Stimulated activated CD8-positive, alpha-beta memory T cell treated with anti-CD3 and anti-CD28 coated beads, Interleukin-7, amount 100 ng/mL, for 24 hours (primary cell): ENCODE results near the gene CMTM5.

Source experiments
- DNase-seq: peaks from one replicate; pipeline ENCODE4 v3.0.0-alpha.2; 2020; ENCODE audit warnings: low read depth

CMTM5 gene

DNA sequence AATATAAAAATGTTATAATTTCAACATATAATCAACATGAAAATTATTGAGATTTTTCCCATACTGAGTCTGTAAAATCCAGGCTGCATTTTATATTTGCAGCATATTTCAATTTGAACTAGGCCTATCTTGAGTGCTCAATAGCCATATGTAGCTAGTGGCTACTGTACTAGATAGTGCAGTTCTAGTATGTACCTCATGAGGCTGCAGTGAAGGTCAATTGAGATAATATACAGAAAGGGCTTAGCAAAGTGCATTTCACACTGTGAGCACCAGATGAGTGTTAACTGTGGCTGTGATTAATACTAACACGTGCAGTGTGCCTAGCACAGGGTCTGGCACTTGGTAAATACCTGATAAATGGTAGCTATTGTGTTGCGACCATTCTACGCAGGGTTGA is 18.8 kb upstream of the CMTM5 start:
- DNase-seq, result no peak

- no peak for DNase-seq
Measured at GRCh38 chr14:23358553-23359166, 18.2 kb upstream of the CMTM5 start.

DNA sequence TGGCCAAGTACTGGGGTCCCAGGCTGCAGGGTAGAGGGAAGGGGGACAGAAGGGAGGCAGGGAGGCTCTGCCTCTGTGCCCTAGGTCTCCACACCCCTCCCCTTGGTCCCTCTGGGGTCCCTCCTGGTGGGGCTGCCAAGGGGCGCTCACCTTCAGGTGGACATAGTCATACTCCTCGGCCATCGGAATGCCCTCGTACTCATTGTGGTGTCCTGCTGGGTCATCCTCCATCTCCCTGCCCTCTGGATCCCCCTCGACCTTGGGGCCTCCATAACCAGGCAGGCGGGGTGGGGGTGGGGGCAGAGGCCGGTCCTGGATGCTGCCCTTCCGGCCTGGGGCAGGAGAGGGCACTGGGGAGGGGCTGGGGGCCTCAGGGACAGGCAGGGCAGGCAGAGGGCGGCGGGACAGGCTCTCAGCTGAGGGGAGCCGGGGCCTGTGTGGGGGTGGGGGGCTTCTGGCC is 17.6 kb upstream of the CMTM5 start:
- no peak for DNase-seq

GRCh38 chr14:23359722-23360447 is 17.0 kb upstream of the CMTM5 start:
- DNase-seq, result no peak

GRCh38 chr14:23360496-23360895 is 16.4 kb upstream of the CMTM5 start:
- DNase-seq, result no peak

- DNase-seq, result no peak
Measured at GRCh38 chr14:23361320-23361719, 15.5 kb upstream of the CMTM5 start.

GRCh38 chr14:23361763-23362162 is 15.1 kb upstream of the CMTM5 start:
- no peak for DNase-seq

- no peak for DNase-seq
Measured at GRCh38 chr14:23362200-23362599, 14.6 kb upstream of the CMTM5 start.

GRCh38 chr14:23364164-23365035 is 12.4 kb upstream of the CMTM5 start:
- DNase-seq, result no peak

DNA sequence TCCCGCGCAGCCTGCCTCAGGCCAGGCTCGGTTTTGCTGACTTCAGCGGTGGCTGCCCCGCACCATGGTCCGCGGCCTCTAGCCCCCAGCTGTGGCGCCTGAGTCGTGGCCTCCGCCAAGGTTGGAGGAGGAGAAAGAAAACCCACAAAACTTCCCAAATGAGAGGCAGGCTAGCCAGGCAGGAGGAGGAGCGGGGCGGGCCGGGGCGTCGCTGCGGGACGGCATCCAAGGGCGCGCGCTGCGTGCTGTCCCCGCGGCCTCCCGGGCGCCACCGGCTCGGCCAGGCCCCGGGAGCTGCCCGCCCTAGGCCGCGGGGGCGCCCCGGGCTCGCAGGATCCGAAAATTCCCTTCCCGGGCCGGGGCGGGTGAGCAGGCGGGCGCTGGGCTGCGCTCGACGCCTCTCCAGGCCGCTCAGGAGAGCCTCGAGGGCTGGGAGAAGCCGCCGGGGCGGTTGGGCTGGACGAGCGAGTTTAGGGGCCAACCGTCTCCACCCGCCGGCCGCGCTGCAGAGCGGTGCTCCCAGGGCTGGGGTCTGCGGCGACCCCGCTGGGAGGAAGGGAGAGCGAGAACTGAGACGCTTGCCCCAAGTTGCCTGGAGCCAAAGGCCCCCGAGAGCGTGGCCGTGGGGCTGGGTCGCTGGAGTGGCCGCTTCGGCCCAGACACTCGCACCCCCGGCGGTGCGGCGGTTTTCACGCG is 11.7 kb upstream of the CMTM5 start, which contains the start of gene EFS:
EFS (minus strand) TSS at position 137 of the 696 bp plus-strand sequence. CDS start 147 bp downstream, outside the sequence.
- DNase-seq, result no peak

DNA sequence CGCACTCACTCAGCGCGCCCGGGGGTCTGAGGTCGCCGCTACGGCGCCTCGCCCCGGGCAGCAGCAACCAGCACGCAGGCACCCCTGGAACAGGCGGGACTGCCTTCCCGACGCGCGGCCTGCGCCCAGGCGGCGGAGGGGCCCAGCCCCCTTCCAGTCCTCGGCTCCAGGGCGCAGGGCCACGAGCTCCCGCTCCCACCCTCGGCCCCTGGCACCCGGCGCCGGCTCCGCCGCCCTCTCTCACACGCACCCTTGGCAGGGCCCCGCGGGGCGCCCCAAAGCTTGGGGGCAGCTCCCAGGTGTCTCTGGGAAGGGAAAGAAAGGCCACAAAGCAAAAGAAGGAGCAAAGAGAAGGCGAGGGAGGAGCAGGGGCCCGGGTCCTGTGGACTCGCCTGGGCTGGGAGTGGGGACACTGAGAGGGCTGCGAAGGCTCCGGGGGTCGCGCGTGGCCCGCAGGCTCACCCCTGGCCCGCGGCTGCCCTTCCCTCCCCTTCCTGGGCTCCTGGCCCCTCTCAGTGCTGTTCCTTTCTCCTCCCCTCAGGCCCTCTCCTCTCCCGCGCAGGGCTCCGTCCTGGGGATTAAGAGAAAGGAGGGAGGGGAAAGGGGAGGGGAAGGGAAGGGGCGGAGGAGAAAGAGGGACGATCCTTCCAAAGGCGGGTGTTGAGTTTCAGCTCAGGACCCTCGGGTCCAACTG is 11.0 kb upstream of the CMTM5 start:
- no peak for DNase-seq

DNA sequence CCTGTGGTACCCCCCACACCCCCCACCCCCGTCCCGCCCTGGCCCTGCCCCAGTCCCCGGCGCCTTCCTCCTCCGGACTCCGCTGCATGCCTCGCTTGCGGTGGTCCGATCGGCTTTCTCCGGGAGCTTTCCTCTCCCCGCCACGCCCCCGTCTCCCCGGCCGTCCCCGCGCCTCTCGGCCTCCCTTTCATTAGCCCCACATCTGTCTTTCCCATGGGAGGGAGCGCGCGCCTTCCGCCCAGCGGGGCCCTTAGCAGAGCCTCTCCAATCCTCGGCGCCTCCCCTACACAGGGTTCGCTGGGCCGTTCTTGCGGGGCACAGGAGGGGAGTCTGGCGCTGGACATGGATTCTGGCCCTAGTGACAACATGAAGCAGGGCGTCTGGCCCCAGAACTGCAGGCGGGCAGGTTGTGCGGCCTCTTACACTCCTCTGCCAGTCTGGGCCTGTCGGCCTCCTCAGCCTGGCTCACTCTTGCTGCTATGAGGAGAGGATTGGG is 10.4 kb upstream of the CMTM5 start:
- no peak for DNase-seq

DNA sequence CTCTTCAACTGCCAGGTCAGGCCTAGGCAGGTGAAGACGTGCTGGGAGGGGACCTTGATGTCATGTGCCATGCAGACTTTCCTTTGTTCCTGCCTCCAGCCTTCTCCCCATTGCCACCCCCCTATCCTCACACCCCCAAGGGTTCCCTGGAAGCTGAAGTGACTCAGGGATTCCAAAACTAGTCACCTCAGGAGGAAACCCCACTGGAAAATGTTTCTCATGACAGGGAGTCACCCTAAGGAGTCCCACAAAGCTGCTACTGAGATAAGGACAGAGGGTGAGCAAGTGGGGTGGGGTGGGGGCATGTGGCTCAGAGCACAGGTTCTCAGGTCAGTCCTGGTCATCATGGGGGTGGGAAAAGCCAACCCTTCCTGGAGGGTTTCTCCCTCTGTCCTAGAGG is 6.6 kb upstream of the CMTM5 start:
- DNase-seq, result no peak

- no peak for DNase-seq
Measured at GRCh38 chr14:23371865-23372264, 5.0 kb upstream of the CMTM5 start.

DNA sequence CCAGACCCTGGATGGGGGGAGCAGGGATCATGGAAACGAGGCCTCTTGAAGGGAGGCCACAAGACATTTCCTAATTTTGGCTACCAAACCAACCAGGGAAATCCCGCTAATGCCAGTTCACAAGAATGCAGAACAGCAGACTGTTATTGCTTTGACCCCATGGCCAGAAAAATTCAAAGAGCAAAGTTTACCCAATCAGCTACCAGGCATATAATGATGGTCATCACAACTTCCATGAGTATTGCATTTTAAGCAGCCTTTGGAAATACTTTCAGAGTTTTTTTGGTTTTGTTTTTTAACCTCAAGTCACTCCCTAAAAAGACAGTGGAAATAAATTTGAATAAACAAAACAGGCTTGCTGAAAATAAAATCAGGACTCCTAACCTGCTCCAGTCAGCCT is 4.3 kb upstream of the CMTM5 start, which contains the start of gene IL25:
IL25 (plus strand) TSS at position 301 of the 400 bp plus-strand sequence.
- DNase-seq, result no peak

GRCh38 chr14:23373041-23373440 is 3.8 kb upstream of the CMTM5 start:
- DNase-seq, result no peak

DNA sequence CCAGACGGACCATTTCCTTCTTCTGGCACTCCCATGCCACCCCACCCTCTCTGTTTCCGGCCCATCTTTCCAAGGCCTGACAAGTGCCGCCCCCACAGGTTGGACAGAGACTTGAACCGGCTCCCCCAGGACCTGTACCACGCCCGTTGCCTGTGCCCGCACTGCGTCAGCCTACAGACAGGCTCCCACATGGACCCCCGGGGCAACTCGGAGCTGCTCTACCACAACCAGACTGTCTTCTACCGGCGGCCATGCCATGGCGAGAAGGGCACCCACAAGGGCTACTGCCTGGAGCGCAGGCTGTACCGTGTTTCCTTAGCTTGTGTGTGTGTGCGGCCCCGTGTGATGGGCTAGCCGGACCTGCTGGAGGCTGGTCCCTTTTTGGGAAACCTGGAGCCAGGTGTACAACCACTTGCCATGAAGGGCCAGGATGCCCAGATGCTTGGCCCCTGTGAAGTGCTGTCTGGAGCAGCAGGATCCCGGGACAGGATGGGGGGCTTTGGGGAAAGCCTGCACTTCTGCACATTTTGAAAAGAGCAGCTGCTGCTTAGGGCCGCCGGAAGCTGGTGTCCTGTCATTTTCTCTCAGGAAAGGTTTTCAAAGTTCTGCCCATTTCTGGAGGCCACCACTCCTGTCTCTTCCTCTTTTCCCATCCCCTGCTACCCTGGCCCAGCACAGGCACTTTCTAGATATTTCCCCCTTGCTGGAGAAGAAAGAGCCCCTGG is 1.2 kb upstream of the CMTM5 start:
- DNase-seq, result no peak

GRCh38 chr14:23377198-23377550 is 328 bp downstream of the CMTM5 start:
- DNase-seq, result no peak

GRCh38 chr14:23377573-23378563 is 1.0 kb downstream of the CMTM5 start:
- no peak for DNase-seq
